ENCODE results near the gene KRI1.

- TF ChIP-seq POLR2A (IDR thresholded peaks at IDR 0.05): no peak
- no peak for TF ChIP-seq CTCF (IDR thresholded peaks at IDR 0.05)
These were observed 38.7 kb upstream of the KRI1 start for GRCh38 chr19:10604460-10604980.
